SW 1271 (cell line): ENCODE measurements around the gene NGEF.

Source experiments
- DNase-seq, 2 experiments: peaks; one replicate each; lab custom pipeline; 2025; lab: John Stamatoyannopoulos, UW

NGEF gene

GRCh38 chr2:232898592-232899543 lies 114.2 kb downstream of the NGEF start:
- DNase-seq = no peak

GRCh38 chr2:232897598-232898408 lies 115.3 kb downstream of the NGEF start:
- DNase-seq = no peak

GRCh38 chr2:232896720-232897597 lies 116.1 kb downstream of the NGEF start:
- DNase-seq = no peak

- no peak for DNase-seq
These were observed 116.9 kb downstream of the NGEF start for GRCh38 chr2:232896111-232896510.

GRCh38 chr2:232894746-232895145 lies 118.3 kb downstream of the NGEF start:
- no peak for DNase-seq

GRCh38 chr2:232894251-232894650 lies 118.8 kb downstream of the NGEF start:
- no peak for DNase-seq

- no peak for DNase-seq
These were observed 119.2 kb downstream of the NGEF start for GRCh38 chr2:232893834-232894233.

GRCh38 chr2:232892843-232893242 lies 120.2 kb downstream of the NGEF start:
- DNase-seq = no peak

GRCh38 chr2:232892221-232892620 lies 120.8 kb downstream of the NGEF start:
- DNase-seq = no peak

- no peak for DNase-seq
These were observed 121.4 kb downstream of the NGEF start for GRCh38 chr2:232891621-232892071.

GRCh38 chr2:232890896-232891601 lies 122.0 kb downstream of the NGEF start:
- no peak for DNase-seq

GRCh38 chr2:232890536-232890895 lies 122.5 kb downstream of the NGEF start:
- no peak for DNase-seq

GRCh38 chr2:232889876-232890401 lies 123.1 kb downstream of the NGEF start:
- DNase-seq = no peak

- DNase-seq = no peak
These were observed 124.1 kb downstream of the NGEF start for GRCh38 chr2:232888839-232889529.

- DNase-seq = no peak
These were observed 124.8 kb downstream of the NGEF start for GRCh38 chr2:232888099-232888836.

- DNase-seq = no peak
These were observed 125.7 kb downstream of the NGEF start for GRCh38 chr2:232887171-232887850.

GRCh38 chr2:232886632-232887031 lies 126.4 kb downstream of the NGEF start:
- no peak for DNase-seq

GRCh38 chr2:232886176-232886575 lies 126.9 kb downstream of the NGEF start:
- no peak for DNase-seq
